ENCODE data around the gene DEF6. TPM values are rescaled to one million over a fixed set of nuclear protein-coding genes. Genes with fewer than 3 reads are reported as not detected.
A peak's percentile ranks its signal among the peaks of the same experiment; 100 is the strongest.

The DEF6 gene
- total RNA-seq, 2 donors from 2014 or later = 6.3 to 6.8 TPM

DNA sequence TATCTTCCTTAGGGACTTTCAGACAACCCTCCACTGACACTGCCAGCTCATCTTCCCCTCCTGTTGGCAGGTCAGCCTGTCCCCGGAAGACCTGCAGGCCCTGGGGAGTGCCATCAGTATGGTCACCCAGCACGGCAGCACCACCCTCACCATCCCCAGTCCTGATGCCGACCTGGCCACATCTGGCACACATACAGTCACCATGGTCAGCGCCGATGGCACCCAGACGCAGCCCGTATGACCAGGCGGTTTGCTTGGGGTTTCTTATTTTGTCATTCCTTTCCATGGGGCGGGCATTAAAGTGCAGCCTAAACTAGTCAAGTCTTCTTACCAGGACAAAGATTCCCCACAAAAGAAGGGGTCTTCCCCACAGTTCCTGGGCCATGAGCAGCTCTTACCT lies 3.9 kb upstream of the DEF6 start:
- no peaks in the 10 kb centered on the region for H3K9me3 ChIP-seq (ENCODE audit: control insufficient read depth, low read length)
- DNase-seq = no peak
- Mint-ChIP-seq H3K36me3 (ENCODE audit: low read depth) (peaks cover 52% of the 10 kb centered on the region), H3K4me1 (peaks cover 2% of the 10 kb centered on the region), H3K9me3 (no peaks in the 10 kb centered on the region), H3K27me3 (ENCODE audit: insufficient read depth) (no peaks in the 10 kb centered on the region), H3K27ac (no peak overlapping the region), H3K4me3 (no peak overlapping the region)
- no peaks in the 10 kb centered on the region for H3K4me1 ChIP-seq (ENCODE audit: control insufficient read depth, insufficient read depth, low read length)
- no peaks in the 10 kb centered on the region for H3K27me3 ChIP-seq (ENCODE audit: control insufficient read depth, insufficient read depth, low read length, poor library complexity, severe bottlenecking)
- TF ChIP-seq, protein P1, sequence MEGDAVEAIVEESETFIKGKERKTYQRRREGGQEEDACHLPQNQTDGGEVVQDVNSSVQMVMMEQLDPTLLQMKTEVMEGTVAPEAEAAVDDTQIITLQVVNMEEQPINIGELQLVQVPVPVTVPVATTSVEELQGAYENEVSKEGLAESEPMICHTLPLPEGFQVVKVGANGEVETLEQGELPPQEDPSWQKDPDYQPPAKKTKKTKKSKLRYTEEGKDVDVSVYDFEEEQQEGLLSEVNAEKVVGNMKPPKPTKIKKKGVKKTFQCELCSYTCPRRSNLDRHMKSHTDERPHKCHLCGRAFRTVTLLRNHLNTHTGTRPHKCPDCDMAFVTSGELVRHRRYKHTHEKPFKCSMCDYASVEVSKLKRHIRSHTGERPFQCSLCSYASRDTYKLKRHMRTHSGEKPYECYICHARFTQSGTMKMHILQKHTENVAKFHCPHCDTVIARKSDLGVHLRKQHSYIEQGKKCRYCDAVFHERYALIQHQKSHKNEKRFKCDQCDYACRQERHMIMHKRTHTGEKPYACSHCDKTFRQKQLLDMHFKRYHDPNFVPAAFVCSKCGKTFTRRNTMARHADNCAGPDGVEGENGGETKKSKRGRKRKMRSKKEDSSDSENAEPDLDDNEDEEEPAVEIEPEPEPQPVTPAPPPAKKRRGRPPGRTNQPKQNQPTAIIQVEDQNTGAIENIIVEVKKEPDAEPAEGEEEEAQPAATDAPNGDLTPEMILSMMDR (conservative IDR thresholded peaks at IDR 0.05) = no peak
- peaks cover 26% of the 10 kb centered on the region for H3K36me3 ChIP-seq (ENCODE audit: control insufficient read depth, insufficient read depth, low read length)
- WGBS, 2 experiments (ENCODE audit: insufficient coverage in 1 of 2, insufficient read length in 1 of 2) = 93 to 94% methylated on average over 8 to 9 of the region's 9 CpGs
- H3K4me3 ChIP-seq (ENCODE audit: low read length) = no peak overlapping the region
- H3K27ac ChIP-seq (ENCODE audit: low read depth, low read length) = no peak overlapping the region
- H3K9ac ChIP-seq (ENCODE audit: extremely low read depth, low read length, poor library complexity, severe bottlenecking) = no peak overlapping the region

DNA sequence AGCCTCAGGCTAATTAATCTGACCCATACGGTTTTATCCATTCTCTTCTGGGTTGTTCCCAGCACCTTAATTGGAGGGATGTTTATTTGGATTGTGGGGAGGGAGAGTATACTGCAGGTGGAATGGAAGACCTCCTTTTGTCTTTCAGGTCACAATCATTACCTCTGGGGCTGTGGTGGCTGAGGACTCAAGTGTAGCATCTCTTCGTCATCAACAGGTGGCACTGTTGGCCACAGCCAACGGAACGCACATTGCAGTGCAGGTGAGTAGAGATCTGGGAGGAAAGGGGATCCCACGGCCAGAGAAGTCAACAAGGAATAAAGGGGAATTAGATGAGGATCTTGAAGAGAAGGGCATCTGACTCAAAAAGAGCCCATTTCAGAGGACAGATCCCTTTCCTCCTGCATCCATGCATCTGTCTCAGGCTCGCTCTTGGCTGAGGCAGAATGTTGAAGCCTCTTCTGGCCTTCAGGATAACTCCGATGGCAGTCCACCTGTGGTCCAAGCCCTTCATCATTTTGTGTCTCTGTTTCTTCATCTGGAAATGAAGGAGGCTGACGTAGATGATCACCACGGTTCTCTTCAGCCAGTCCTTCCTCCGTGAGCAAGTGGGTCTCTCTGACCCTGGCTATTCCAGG lies 3.2 kb upstream of the DEF6 start:
- TF ChIP-seq, protein P1 (conservative IDR thresholded peaks at IDR 0.05) = peak; percentile 90
- Histone ChIP-seq H3K36me3 (ENCODE audit: control insufficient read depth, insufficient read depth, low read length) (peaks cover 26% of the 10 kb centered on the region), H3K27me3 (ENCODE audit: control insufficient read depth, insufficient read depth, low read length, poor library complexity, severe bottlenecking) (no peaks in the 10 kb centered on the region), H3K27ac (ENCODE audit: low read depth, low read length) (no peak overlapping the region), H3K9me3 (ENCODE audit: control insufficient read depth, low read length) (no peaks in the 10 kb centered on the region), H3K4me3 (ENCODE audit: low read length) (no peak overlapping the region), H3K4me1 (ENCODE audit: control insufficient read depth, insufficient read depth, low read length) (no peaks in the 10 kb centered on the region), H3K9ac (ENCODE audit: extremely low read depth, low read length, poor library complexity, severe bottlenecking) (no peak overlapping the region)
- no peaks in the 10 kb centered on the region for H3K9me3 Mint-ChIP-seq
- H3K4me3 Mint-ChIP-seq = no peak overlapping the region
- peaks cover 3% of the 10 kb centered on the region for H3K4me1 Mint-ChIP-seq
- H3K27ac Mint-ChIP-seq = no peak overlapping the region
- no peaks in the 10 kb centered on the region for H3K27me3 Mint-ChIP-seq (ENCODE audit: insufficient read depth)
- H3K36me3 Mint-ChIP-seq (ENCODE audit: low read depth) = peaks cover 47% of the 10 kb centered on the region
- DNase-seq = peak; percentile 85
- 61 to 64% methylated on average over 9 to 10 of the region's 10 CpGs for WGBS, 2 experiments (ENCODE audit: insufficient coverage in 1 of 2, insufficient read length in 1 of 2)

DNA sequence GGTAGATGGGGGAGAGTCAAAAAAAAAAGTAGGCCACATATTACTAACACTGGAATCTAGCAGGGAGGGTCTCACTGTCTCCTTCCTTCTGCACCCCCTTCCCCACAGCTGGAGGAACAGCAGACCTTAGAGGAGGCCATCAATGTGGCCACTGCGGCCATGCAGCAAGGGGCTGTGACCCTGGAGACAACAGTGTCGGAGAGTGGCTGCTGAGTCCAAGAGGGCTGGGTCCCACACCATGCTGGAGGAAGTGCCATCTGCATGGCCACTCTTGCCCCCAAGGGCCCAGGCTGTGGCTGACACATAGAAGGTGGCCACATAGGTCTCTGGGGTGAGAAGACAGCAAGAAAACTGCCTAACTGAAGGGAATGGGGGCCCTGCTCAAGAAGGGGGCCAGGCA lies 2.6 kb upstream of the DEF6 start:
- Histone ChIP-seq H3K27ac (ENCODE audit: low read depth, low read length) (no peak overlapping the region), H3K27me3 (ENCODE audit: control insufficient read depth, insufficient read depth, low read length, poor library complexity, severe bottlenecking) (no peaks in the 10 kb centered on the region), H3K4me1 (ENCODE audit: control insufficient read depth, insufficient read depth, low read length) (no peaks in the 10 kb centered on the region), H3K4me3 (ENCODE audit: low read length) (no peak overlapping the region), H3K9ac (ENCODE audit: extremely low read depth, low read length, poor library complexity, severe bottlenecking) (no peak overlapping the region), H3K9me3 (ENCODE audit: control insufficient read depth, low read length) (no peaks in the 10 kb centered on the region), H3K36me3 (ENCODE audit: control insufficient read depth, insufficient read depth, low read length) (peaks cover 21% of the 10 kb centered on the region)
- no peak for DNase-seq
- TF ChIP-seq, protein P1 (conservative IDR thresholded peaks at IDR 0.05) = no peak
- peaks cover 44% of the 10 kb centered on the region for H3K36me3 Mint-ChIP-seq (ENCODE audit: low read depth)
- H3K4me3 Mint-ChIP-seq = no peak overlapping the region
- 88% methylated on average over 2 of the region's 2 CpGs; no CpG with 5 or more reads in 1 of the 2 experiments for WGBS, 2 experiments (ENCODE audit: insufficient coverage in 1 of 2, insufficient read length in 1 of 2)
- H3K27ac Mint-ChIP-seq = no peak overlapping the region
- peaks cover 6% of the 10 kb centered on the region for H3K4me1 Mint-ChIP-seq
- H3K9me3 Mint-ChIP-seq = no peaks in the 10 kb centered on the region
- no peaks in the 10 kb centered on the region for H3K27me3 Mint-ChIP-seq (ENCODE audit: insufficient read depth)
